ENCODE results near the gene SPATA20. TPM values are rescaled to one million over a fixed set of nuclear protein-coding genes. Genes with fewer than 3 reads are reported as not detected.

The SPATA20 gene
- total RNA-seq, 1 experiment from 2014 or later, result 24.6 TPM

GRCh38 chr17:50499721-50500120, 47.3 kb upstream of the SPATA20 start:
- no peaks in the 10 kb centered on the region for H3K36me3 Mint-ChIP-seq
- DNase-seq (ENCODE audit: low spot score) (no peak), ATAC-seq (no peak)
- no peak overlapping the region for H3K4me3 Mint-ChIP-seq
- no peak overlapping the region for H3K27ac Mint-ChIP-seq
- no peaks in the 10 kb centered on the region for H3K9me3 Mint-ChIP-seq
- H3K4me1 Mint-ChIP-seq, result peaks cover 8% of the 10 kb centered on the region
- ChIA-PET CTCF (interaction anchor here (0.7 to 4.5 kb wide), 7 partner anchors 11 to 193 kb away, joined by 3 to 35 read pairs (median 16); partner anchors contain the start of genes EPN3 and LRRC59), POLR2A (interaction anchor here (0.7 kb wide), 2 partner anchors 417 to 1929 kb away, joined by 3 to 4 read pairs; no protein-coding TSS in a partner anchor)
- no peak for TF ChIP-seq FOXK1 (CRISPR knock-in tag; IDR thresholded peaks at IDR 0.05)
- no peak for TF ChIP-seq HMGXB4 (CRISPR knock-in tag; IDR thresholded peaks at IDR 0.05)
- no peak for TF ChIP-seq GRHL2 (CRISPR knock-in tag; IDR thresholded peaks at IDR 0.05; ENCODE audit: insufficient replicate concordance, severe bottlenecking)
- TF ChIP-seq ZNF416 (CRISPR knock-in tag; IDR thresholded peaks at IDR 0.05), result no peak
- TF ChIP-seq ZNF219 (CRISPR knock-in tag; IDR thresholded peaks at IDR 0.05; ENCODE audit: borderline replicate concordance), result no peak
- TF ChIP-seq AR (CRISPR knock-in tag; IDR thresholded peaks at IDR 0.05), result no peak
- TF ChIP-seq ZNF532 (CRISPR knock-in tag; IDR thresholded peaks at IDR 0.05; ENCODE audit: borderline replicate concordance), result no peak
- TF ChIP-seq GTF2I (CRISPR knock-in tag; conservative IDR thresholded peaks at IDR 0.05), result no peak
- TF ChIP-seq PREB (CRISPR knock-in tag; IDR thresholded peaks at IDR 0.05; ENCODE audit: borderline replicate concordance), result no peak
- no peak for TF ChIP-seq ATF6 (CRISPR knock-in tag; IDR thresholded peaks at IDR 0.05)
- TF ChIP-seq CREB1 (CRISPR knock-in tag; IDR thresholded peaks at IDR 0.05), result no peak
- no peak for TF ChIP-seq KAT7 (CRISPR knock-in tag; IDR thresholded peaks at IDR 0.05; ENCODE audit: borderline replicate concordance)
- TF ChIP-seq MAX (CRISPR knock-in tag; IDR thresholded peaks at IDR 0.05), result no peak
- no peak for TF ChIP-seq CDX4 (CRISPR knock-in tag; IDR thresholded peaks at IDR 0.05; ENCODE audit: borderline replicate concordance)
- no peak for TF ChIP-seq NR1H2 (CRISPR knock-in tag; IDR thresholded peaks at IDR 0.05)
- no peaks in the 10 kb centered on the region for H3K27me3 Mint-ChIP-seq (ENCODE audit: low read depth)
